Spleen (tissue), 11 donors: Measurements from ENCODE around the gene AGRN. TPM values are rescaled to one million over a fixed set of nuclear protein-coding genes. Genes with fewer than 3 reads are reported as not detected.
"Not testable (repeated sequence)": the region's sequence is repeated elsewhere in the genome, so short reads cannot be mapped to it uniquely, and the experiment has no call there.

Source experiments
- DNase-seq: peaks from one replicate; pipeline ENCODE4 v3.0.0-alpha.2; 2020
- H3K27ac ChIP-seq, 8 donors: fragments of 200-600 bp; sonication (generic) in 7 of 8; 1 replicate in 4 of 8; 2 replicates in 4 of 8; pipeline versions ENCODE4 v1.5.0 to v1.8.0; 2016 to 2021; ENCODE audit warnings: inconsistent platforms in 4 of 8, mild to moderate bottlenecking in 4 of 8, moderate library complexity in 1 of 8
- H3K27me3 ChIP-seq, 7 donors: fragments of 200-600 bp; sonication (generic) in 6 of 7; replicated peaks in 1 of 7; 1 replicate in 4 of 7; 2 replicates in 3 of 7; pipeline versions ENCODE4 v1.5.0 to v1.8.0; 2016 to 2021; ENCODE audit warnings: inconsistent platforms in 3 of 7, mild to moderate bottlenecking in 1 of 7
- H3K36me3 ChIP-seq, 6 donors: fragments of 200-600 bp; sonication (generic) in 5 of 6; 1 replicate in 4 of 6; 2 replicates in 2 of 6; pipeline versions ENCODE4 v1.5.0 to v1.8.0; 2016 to 2021; ENCODE audit warnings: inconsistent platforms in 2 of 6
- H3K4me1 ChIP-seq, 6 donors: fragments of 200-600 bp; sonication (generic) in 5 of 6; 1 replicate in 3 of 6; 2 replicates in 3 of 6; pipeline versions ENCODE4 v1.5.0 to v1.8.0; 2016 to 2021; ENCODE audit warnings: inconsistent platforms in 3 of 6
- H3K4me3 ChIP-seq, 8 donors: fragments of 200-600 bp; sonication (generic) in 7 of 8; 1 replicate in 4 of 8; 2 replicates in 4 of 8; pipeline versions ENCODE4 v1.5.0 to v1.8.0; 2016 to 2021; ENCODE audit warnings: inconsistent platforms in 4 of 8, mild to moderate bottlenecking in 4 of 8, moderate library complexity in 2 of 8
- H3K9me3 ChIP-seq, 8 donors: fragments of 200-600 bp; sonication (generic) in 7 of 8; 1 replicate in 4 of 8; 2 replicates in 4 of 8; pipeline versions ENCODE4 v1.5.0 to v1.8.0; 2016 to 2021; ENCODE audit warnings: inconsistent platforms in 4 of 8
- CTCF ChIP-seq, 11 experiments: fragments of 200-600 bp in 7 of 11; fragments of 450-650 bp in 4 of 11; sonication (generic) in 4 of 11; IDR thresholded peaks in 8 of 11; conservative IDR thresholded peaks in 3 of 11; 1 replicate in 7 of 11; 2 replicates in 4 of 11; pipeline versions ENCODE4 v1.4.0 to v1.8.0; 2016 to 2021; ENCODE audit warnings: antibody characterized with exemption in 11 of 11, inconsistent platforms in 4 of 11, mild to moderate bottlenecking in 1 of 11
- POLR2A ChIP-seq, 3 donors: fragments of 450-650 bp; IDR thresholded peaks; one replicate each; pipeline ENCODE4 v1.5.1; 2017; ENCODE audit warnings: antibody characterized with exemption in 3 of 3, mild to moderate bottlenecking in 1 of 3
- POLR2AphosphoS5 ChIP-seq, 3 donors: sonication (generic); formaldehyde crosslinking; IDR thresholded peaks; one replicate each; pipeline ENCODE4 v1.5.1; 2017; ENCODE audit warnings: antibody characterized with exemption in 3 of 3
- WGBS, 5 donors: extraction: QIAGEN DNeasy Blood & Tissue Kit in 3 of 5; methylation state at CpG; one replicate each; pipeline versions ENCODE4 v1.1.5 to v1.1.7; 2013 to 2018; 5-methylcytosine and 5-hydroxymethylcytosine counted together
- intact Hi-C: fragments of 100-400 bp; cut with DNase I; formaldehyde crosslinking; loops from one replicate; pipeline ENCODE4 v1.15.0; 2023; ENCODE audit warnings: low total_unique reads
- polyA plus RNA-seq, 3 donors: library from polyadenylated mRNA; stranded (reverse); fragments of 200-250 nt; gene quantifications; one replicate each; pipeline ENCODE4 v1.2.1, GENCODE V29; 2013
- total RNA-seq, 7 donors: library from RNA; depleted of rRNA in 3 of 7; stranded (reverse); fragments of >200 nt in 3 of 7; fragmentation: NEBNext Ultra II Directional in 4 of 7; extraction: Animal tissue kit (Norgen Biotek cat#: 25700) in 4 of 7; gene quantifications; one replicate each; pipeline versions ENCODE4 v1.1.0 to v1.2.1, GENCODE V29; 2016 to 2021
- donor health status: healthy with polysubstance abuse.
- donor health status: DM: no; HTN: no; CAD: no; lungs with moderate emphysema.
- donor health status: DM: no; HTN: no; CAD: no.
- donor health status: Bipolar disorder and iron deficiency.
- donor health status: healthy.
- donor health status: DM: no; HTN: no; CAD: no.
- donor health status: DM: yes; HTN: yes; CAD: no.

AGRN gene
- total and polyA plus RNA-seq, 10 donors = 4.6 to 27.2 (median 14.5) TPM

GRCh38 chr1:974687-975328 lies 45.1 kb upstream of the AGRN start:
- TF ChIP-seq POLR2AphosphoS5 (IDR thresholded peaks at IDR 0.05) (no peak), CTCF (IDR thresholded peaks at IDR 0.05 in 8 of 11, conservative IDR thresholded peaks at IDR 0.05 in 3 of 11) (no peak), POLR2A (IDR thresholded peaks at IDR 0.05) (no peak)
- no peak overlapping the region for H3K27ac ChIP-seq
- no peak overlapping the region for H3K4me3 ChIP-seq
- 67 to 80% (median 78%) methylated on average over 17 of the region's 17 CpGs for WGBS, 5 donors
- no peaks in the 10 kb centered on the region for H3K36me3 ChIP-seq
- H3K27me3 ChIP-seq = peaks cover 10 to 82% (median 63%) of the 10 kb centered on the region in 7 donors
- H3K9me3 ChIP-seq = no peaks in the 10 kb centered on the region
- no peak for DNase-seq
- intact Hi-C loops = no loop called here
- H3K4me1 ChIP-seq = peaks cover 5 to 14% (median 9%) of the 10 kb centered on the region in 6 donors

- TF ChIP-seq POLR2AphosphoS5 (IDR thresholded peaks at IDR 0.05) (no peak), POLR2A (IDR thresholded peaks at IDR 0.05) (no peak), CTCF (IDR thresholded peaks at IDR 0.05 in 8 of 11, conservative IDR thresholded peaks at IDR 0.05 in 3 of 11) (no peak)
- intact Hi-C loops = no loop called here
- Histone ChIP-seq H3K4me3 (no peak overlapping the region), H3K27me3 (peaks cover 10 to 81% (median 60%) of the 10 kb centered on the region in 7 donors), H3K4me1 (peaks cover 5 to 14% (median 9%) of the 10 kb centered on the region in 6 donors), H3K9me3 (no peaks in the 10 kb centered on the region), H3K27ac (no peak overlapping the region), H3K36me3 (no peaks in the 10 kb centered on the region)
- DNase-seq = no peak
- 58 to 76% (median 70%) methylated on average over 9 of the region's 9 CpGs for WGBS, 5 donors
Observed at GRCh38 chr1:975365-975764, 44.6 kb upstream of the AGRN start.

GRCh38 chr1:975896-976683 lies 43.8 kb upstream of the AGRN start:
- peaks cover 10 to 81% (median 53%) of the 10 kb centered on the region in 7 donors for H3K27me3 ChIP-seq
- H3K4me3 ChIP-seq = peak overlapping the region in 6 of 8 donors; percentile 10 to 59 (median 20)
- 3 to 10% (median 5%) methylated on average over 8 to 40 of the region's 40 CpGs for WGBS, 5 donors
- intact Hi-C loops = no loop called here
- TF ChIP-seq POLR2AphosphoS5 (IDR thresholded peaks at IDR 0.05) = peak in 1 of 3 donors; percentile 70
- peak in 9 of 11 experiments; percentile 44 to 84 (median 56) for TF ChIP-seq CTCF (IDR thresholded peaks at IDR 0.05 in 8 of 11, conservative IDR thresholded peaks at IDR 0.05 in 3 of 11)
- TF ChIP-seq POLR2A (IDR thresholded peaks at IDR 0.05) = no peak
- peak; percentile 88 for DNase-seq
- H3K9me3 ChIP-seq = no peaks in the 10 kb centered on the region
- H3K4me1 ChIP-seq = peaks cover 5 to 14% (median 9%) of the 10 kb centered on the region in 6 donors
- peak overlapping the region in 1 of 8 donors; percentile 23 for H3K27ac ChIP-seq
- no peaks in the 10 kb centered on the region for H3K36me3 ChIP-seq

- 57 to 66% (median 64%) methylated on average over 13 to 16 of the region's 39 CpGs; no CpG with 5 or more reads in 2 of the 5 donors for WGBS, 5 donors
- H3K9me3 ChIP-seq, H3K27ac ChIP-seq, intact Hi-C loops, H3K36me3 ChIP-seq, H3K4me3 ChIP-seq, DNase-seq: not testable (repeated sequence)
- Histone ChIP-seq H3K27me3 (peaks cover 6 to 81% (median 46%) of the 10 kb centered on the region in 7 donors), H3K4me1 (peaks cover 5 to 14% (median 9%) of the 10 kb centered on the region in 6 donors)
Observed at GRCh38 chr1:976791-977190, 43.1 kb upstream of the AGRN start.
